Activated T-helper 2 cell treated with anti-CD3 and anti-CD28 coated beads, Interferon-gamma antibody, Interleukin-2, Interleukin-4, amounts not matched to agents 10 μg/mL and 5 μg/mL and 100 μg/mL, durations not matched to agents 14 hours and 24 hours and 36 hours (primary cell): ENCODE measurements around the gene SETMAR. TPM values are rescaled to one million over a fixed set of nuclear protein-coding genes. Genes with fewer than 3 reads are reported as not detected.

Source experiments
- DNase-seq: peaks from one replicate; pipeline ENCODE4 v3.0.0; 2021; ENCODE audit warnings: low spot score
- H3K27ac Mint-ChIP-seq: one replicate; pipeline ENCODE4 v1.8.0; 2021; ENCODE audit warnings: mixed read lengths
- H3K27me3 Mint-ChIP-seq: one replicate; pipeline ENCODE4 v1.8.0; 2021; ENCODE audit warnings: low read depth, mixed read lengths
- H3K36me3 Mint-ChIP-seq: one replicate; pipeline ENCODE4 v1.8.0; 2021; ENCODE audit warnings: low read depth, mixed read lengths
- H3K4me1 Mint-ChIP-seq: one replicate; pipeline ENCODE4 v1.8.0; 2021; ENCODE audit warnings: low read depth, mixed read lengths
- H3K4me3 Mint-ChIP-seq: one replicate; pipeline ENCODE4 v1.8.0; 2021; ENCODE audit warnings: low read depth, mild to moderate bottlenecking, moderate library complexity, mixed read lengths
- H3K9me3 Mint-ChIP-seq: one replicate; pipeline ENCODE4 v1.8.0; 2021; ENCODE audit warnings: mixed read lengths
- intact Hi-C: fragments of 100-400 bp; cut with micrococcal nuclease; formaldehyde crosslinking; loops from one replicate; pipeline ENCODE4 v1.15.1; 2023
- total RNA-seq: library from RNA; stranded (reverse); gene quantifications from 2 replicates; pipeline ENCODE4 v1.2.3, GENCODE V29; 2022

Gene SETMAR
- total RNA-seq, result 16.0 and 17.6 TPM in 2 replicates

GRCh38 chr3:4303187-4304123, at the start of gene SETMAR:
SETMAR (plus strand) TSS chr3:4303369; CDS start chr3:4303371, 2 bp downstream.
- Mint-ChIP-seq H3K9me3 (no peaks in the 10 kb centered on the region), H3K27me3 (peaks cover 4% of the 10 kb centered on the region), H3K36me3 (peaks cover 16% of the 10 kb centered on the region), H3K4me1 (peaks cover 22% of the 10 kb centered on the region), H3K4me3 (peak within 1 kb of the TSS; percentile 90), H3K27ac (peak within 1 kb of the TSS; percentile 95)
- peak; percentile 75 for DNase-seq
- intact Hi-C loops, result loop anchor here (1.0 to 10.0 kb wide), 5 partner anchors 48 to 1124 kb away; partner anchors contain the start of genes CRBN and ITPR1

GRCh38 chr3:4261406-4261805, 41.8 kb upstream of the SETMAR start:
- no peaks in the 10 kb centered on the region for H3K4me1 Mint-ChIP-seq
- intact Hi-C loops, result no loop called here
- H3K36me3 Mint-ChIP-seq, result no peaks in the 10 kb centered on the region
- DNase-seq, result no peak
- no peaks in the 10 kb centered on the region for H3K27me3 Mint-ChIP-seq
- no peak overlapping the region for H3K27ac Mint-ChIP-seq
- H3K4me3 Mint-ChIP-seq, result no peak overlapping the region
- H3K9me3 Mint-ChIP-seq, result no peaks in the 10 kb centered on the region

- no peak for DNase-seq
- Mint-ChIP-seq H3K4me1 (no peaks in the 10 kb centered on the region), H3K9me3 (no peaks in the 10 kb centered on the region), H3K27me3 (no peaks in the 10 kb centered on the region), H3K36me3 (no peaks in the 10 kb centered on the region), H3K4me3 (no peak overlapping the region), H3K27ac (no peak overlapping the region)
- intact Hi-C loops, result no loop called here
Measured at GRCh38 chr3:4264040-4264439, 39.1 kb upstream of the SETMAR start.

GRCh38 chr3:4270720-4271119, 32.4 kb upstream of the SETMAR start:
- DNase-seq, result no peak
- intact Hi-C loops, result no loop called here
- Mint-ChIP-seq H3K27me3 (peaks cover 8% of the 10 kb centered on the region), H3K4me1 (no peaks in the 10 kb centered on the region), H3K36me3 (no peaks in the 10 kb centered on the region), H3K27ac (no peak overlapping the region), H3K4me3 (no peak overlapping the region), H3K9me3 (no peaks in the 10 kb centered on the region)

GRCh38 chr3:4271834-4272233, 31.3 kb upstream of the SETMAR start:
- DNase-seq, result no peak
- Mint-ChIP-seq H3K27ac (no peak overlapping the region), H3K9me3 (no peaks in the 10 kb centered on the region), H3K4me1 (no peaks in the 10 kb centered on the region), H3K4me3 (no peak overlapping the region), H3K36me3 (no peaks in the 10 kb centered on the region), H3K27me3 (peaks cover 10% of the 10 kb centered on the region)
- intact Hi-C loops, result no loop called here

GRCh38 chr3:4279516-4280105, 23.6 kb upstream of the SETMAR start:
- Mint-ChIP-seq H3K9me3 (no peaks in the 10 kb centered on the region), H3K4me3 (no peak overlapping the region), H3K36me3 (no peaks in the 10 kb centered on the region), H3K27ac (no peak overlapping the region), H3K27me3 (peaks cover 23% of the 10 kb centered on the region), H3K4me1 (no peaks in the 10 kb centered on the region)
- intact Hi-C loops, result no loop called here
- DNase-seq, result no peak

- Mint-ChIP-seq H3K36me3 (no peaks in the 10 kb centered on the region), H3K27ac (no peak overlapping the region), H3K27me3 (peaks cover 14% of the 10 kb centered on the region), H3K4me3 (no peak overlapping the region), H3K4me1 (no peaks in the 10 kb centered on the region), H3K9me3 (no peaks in the 10 kb centered on the region)
- DNase-seq, result no peak
- intact Hi-C loops, result no loop called here
Measured at GRCh38 chr3:4281991-4282390, 21.2 kb upstream of the SETMAR start.

- Mint-ChIP-seq H3K36me3 (no peaks in the 10 kb centered on the region), H3K9me3 (no peaks in the 10 kb centered on the region), H3K4me1 (no peaks in the 10 kb centered on the region), H3K27me3 (peaks cover 26% of the 10 kb centered on the region), H3K4me3 (no peak overlapping the region), H3K27ac (no peak overlapping the region)
- intact Hi-C loops, result no loop called here
- DNase-seq, result no peak
Measured at GRCh38 chr3:4284865-4285264, 18.3 kb upstream of the SETMAR start.

- intact Hi-C loops, result no loop called here
- no peak overlapping the region for H3K4me3 Mint-ChIP-seq
Measured at GRCh38 chr3:4289044-4289443, 14.1 kb upstream of the SETMAR start.

GRCh38 chr3:4290272-4290893, 12.8 kb upstream of the SETMAR start:
- Mint-ChIP-seq H3K27ac (no peak overlapping the region), H3K36me3 (no peaks in the 10 kb centered on the region), H3K27me3 (peaks cover 22% of the 10 kb centered on the region), H3K4me1 (no peaks in the 10 kb centered on the region), H3K9me3 (no peaks in the 10 kb centered on the region), H3K4me3 (no peak overlapping the region)
- intact Hi-C loops, result loop anchor here (2.0 kb wide), 1 partner anchor 1090 kb away; no protein-coding TSS in a partner anchor
- no peak for DNase-seq

More at GRCh38 chr3:4289044-4289443, 14.1 kb upstream of the SETMAR start:
- H3K9me3 Mint-ChIP-seq, result no peaks in the 10 kb centered on the region
- no peaks in the 10 kb centered on the region for H3K36me3 Mint-ChIP-seq
- H3K27ac Mint-ChIP-seq, result no peak overlapping the region
- no peaks in the 10 kb centered on the region for H3K4me1 Mint-ChIP-seq
- peaks cover 22% of the 10 kb centered on the region for H3K27me3 Mint-ChIP-seq
- DNase-seq, result no peak

- intact Hi-C loops, result no loop called here
- no peak for DNase-seq
- Mint-ChIP-seq H3K27ac (no peak overlapping the region), H3K36me3 (no peaks in the 10 kb centered on the region), H3K4me1 (no peaks in the 10 kb centered on the region), H3K4me3 (no peak overlapping the region), H3K27me3 (peaks cover 23% of the 10 kb centered on the region), H3K9me3 (no peaks in the 10 kb centered on the region)
Measured at GRCh38 chr3:4292301-4292700, 10.9 kb upstream of the SETMAR start.

- intact Hi-C loops, result no loop called here
- DNase-seq, result no peak
- Mint-ChIP-seq H3K9me3 (no peaks in the 10 kb centered on the region), H3K27me3 (peaks cover 21% of the 10 kb centered on the region), H3K4me3 (no peak overlapping the region), H3K4me1 (no peaks in the 10 kb centered on the region), H3K27ac (no peak overlapping the region), H3K36me3 (no peaks in the 10 kb centered on the region)
Measured at GRCh38 chr3:4294616-4295327, 8.4 kb upstream of the SETMAR start.
